RWPE1 (cell line): ENCODE data around the gene SPATS2.

Experiments
- CTCF ChIA-PET: fragments of 350-600 bp; sonication (Branson Sonifier 250); formaldehyde crosslinking; extraction: SDS; loops from one replicate; lab custom pipeline; 2021; lab: Yijun Ruan, JAX
- POLR2A ChIA-PET: fragments of 400-600 bp; formaldehyde crosslinking; extraction: SDS; loops from one replicate; lab custom pipeline; 2020; ENCODE audit warnings: antibody characterized with exemption; ENCODE audit not compliant: low non-redundant PET; lab: Yijun Ruan, JAX
- DNase-seq: peaks from one replicate; pipeline ENCODE4 v3.0.0; 2012; ENCODE audit warnings: low spot score
- H3K27ac ChIP-seq: fragments of 450-650 bp; 2 replicates; pipeline ENCODE4 v1.5.1; 2017
- TF ChIP-seq, protein P1 (sequence below): fragments of 450-650 bp; conservative IDR thresholded peaks from 2 replicates; pipeline ENCODE4 v1.5.1; 2017; ENCODE audit warnings: low read depth, mild to moderate bottlenecking

SPATS2 gene

DNA sequence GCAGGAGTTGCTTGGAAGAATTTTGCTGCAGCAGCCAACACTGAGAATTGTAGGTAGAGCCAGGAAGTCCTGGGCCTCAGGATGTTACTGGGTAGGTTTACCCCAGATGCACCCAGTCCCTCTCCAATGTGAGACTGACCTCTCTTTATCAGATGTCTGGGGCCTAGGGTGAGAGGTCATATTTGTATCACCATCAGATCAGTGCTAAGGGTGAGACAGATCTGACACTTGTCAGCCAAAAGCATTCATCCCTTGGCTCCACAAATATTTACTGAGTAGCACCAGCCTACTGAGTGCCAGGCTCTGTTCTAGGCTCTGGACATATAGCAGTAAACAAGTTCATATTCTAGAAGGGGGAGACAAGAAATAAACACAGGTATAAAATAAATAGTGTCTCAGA, 39.9 kb upstream of the SPATS2 start:
- CTCF ChIA-PET, result no interaction called here
- TF ChIP-seq, protein P1, sequence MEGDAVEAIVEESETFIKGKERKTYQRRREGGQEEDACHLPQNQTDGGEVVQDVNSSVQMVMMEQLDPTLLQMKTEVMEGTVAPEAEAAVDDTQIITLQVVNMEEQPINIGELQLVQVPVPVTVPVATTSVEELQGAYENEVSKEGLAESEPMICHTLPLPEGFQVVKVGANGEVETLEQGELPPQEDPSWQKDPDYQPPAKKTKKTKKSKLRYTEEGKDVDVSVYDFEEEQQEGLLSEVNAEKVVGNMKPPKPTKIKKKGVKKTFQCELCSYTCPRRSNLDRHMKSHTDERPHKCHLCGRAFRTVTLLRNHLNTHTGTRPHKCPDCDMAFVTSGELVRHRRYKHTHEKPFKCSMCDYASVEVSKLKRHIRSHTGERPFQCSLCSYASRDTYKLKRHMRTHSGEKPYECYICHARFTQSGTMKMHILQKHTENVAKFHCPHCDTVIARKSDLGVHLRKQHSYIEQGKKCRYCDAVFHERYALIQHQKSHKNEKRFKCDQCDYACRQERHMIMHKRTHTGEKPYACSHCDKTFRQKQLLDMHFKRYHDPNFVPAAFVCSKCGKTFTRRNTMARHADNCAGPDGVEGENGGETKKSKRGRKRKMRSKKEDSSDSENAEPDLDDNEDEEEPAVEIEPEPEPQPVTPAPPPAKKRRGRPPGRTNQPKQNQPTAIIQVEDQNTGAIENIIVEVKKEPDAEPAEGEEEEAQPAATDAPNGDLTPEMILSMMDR, result no peak
- H3K27ac ChIP-seq, result no peak overlapping the region
- no peak for DNase-seq
- POLR2A ChIA-PET, result no interaction called here

DNA sequence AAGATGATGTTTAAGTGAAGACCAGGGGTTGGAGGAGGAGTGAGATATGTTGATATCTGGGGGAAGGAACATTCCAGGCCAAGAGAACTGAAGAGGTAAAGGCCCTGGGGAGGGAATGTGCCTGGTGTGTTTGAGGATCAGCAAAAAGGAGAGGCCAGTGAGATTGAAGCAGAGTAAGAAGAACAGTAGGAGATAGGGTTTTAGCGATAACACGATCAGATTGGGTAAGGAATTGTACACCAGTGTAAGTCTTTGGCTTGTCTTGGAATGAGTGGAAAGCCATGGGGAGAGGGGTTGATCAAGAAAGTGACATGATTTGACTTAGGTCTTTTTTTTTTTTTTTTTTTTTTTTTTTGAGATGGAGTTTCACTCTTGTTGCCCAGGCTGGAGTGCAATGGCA, 39.4 kb upstream of the SPATS2 start:
- ChIA-PET POLR2A (no interaction called here), CTCF (no interaction called here)
- TF ChIP-seq, protein P1, result no peak
- DNase-seq, result no peak
- H3K27ac ChIP-seq, result no peak overlapping the region

DNA sequence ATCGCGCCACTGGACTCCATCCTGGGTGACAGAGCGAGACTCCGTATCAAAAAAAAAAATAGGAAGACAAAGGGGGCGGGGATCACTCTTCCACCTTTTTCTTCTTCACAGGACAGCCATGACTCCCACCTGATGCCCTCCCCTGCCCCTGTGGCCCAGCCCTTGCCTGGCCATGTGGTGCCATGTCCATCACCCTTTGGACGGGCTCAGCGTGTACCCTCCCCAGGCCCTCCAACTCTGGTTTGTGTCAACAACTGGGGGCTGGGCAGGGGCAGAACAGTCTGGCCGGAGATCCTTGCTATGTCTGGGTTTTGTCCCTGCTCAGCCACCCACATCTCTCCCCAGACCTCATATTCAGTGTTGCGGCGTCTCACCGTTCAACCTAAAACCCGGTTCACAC, 38.4 kb upstream of the SPATS2 start:
- no peak for DNase-seq
- POLR2A ChIA-PET, result no interaction called here
- TF ChIP-seq, protein P1, result no peak
- CTCF ChIA-PET, result interaction anchor here (0.6 to 1.3 kb wide), 2 partner anchors 32 to 155 kb away, joined by 3 read pairs; no protein-coding TSS in a partner anchor
- H3K27ac ChIP-seq, result no peak overlapping the region

DNA sequence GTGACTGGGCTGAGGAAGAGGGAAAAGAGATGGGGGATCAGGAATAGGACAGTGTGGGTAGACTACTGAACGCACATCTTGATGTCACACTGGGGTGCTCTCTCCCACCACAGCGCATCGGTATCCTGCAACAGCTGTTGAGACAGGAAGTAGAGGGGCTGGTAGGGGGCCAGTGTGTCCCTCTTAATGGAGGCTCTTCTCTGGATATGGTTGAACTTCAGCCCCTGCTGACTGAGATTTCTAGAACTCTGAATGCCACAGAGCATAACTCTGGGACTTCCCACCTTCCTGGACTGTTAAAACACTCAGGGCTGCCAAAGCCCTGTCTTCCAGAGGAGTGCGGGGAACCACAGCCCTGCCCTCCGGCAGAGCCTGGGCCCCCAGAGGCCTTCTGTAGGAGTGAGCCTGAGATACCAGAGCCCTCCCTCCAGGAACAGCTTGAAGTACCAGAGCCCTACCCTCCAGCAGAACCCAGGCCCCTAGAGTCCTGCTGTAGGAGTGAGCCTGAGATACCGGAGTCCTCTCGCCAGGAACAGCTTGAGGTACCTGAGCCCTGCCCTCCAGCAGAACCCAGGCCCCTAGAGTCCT, 37.1 kb upstream of the SPATS2 start:
- peak overlapping the region; percentile 54; the same call in 1 of the 2 replicates for H3K27ac ChIP-seq
- no peak for DNase-seq
- TF ChIP-seq, protein P1, result no peak
- POLR2A ChIA-PET, result no interaction called here
- CTCF ChIA-PET, result interaction anchor here (0.6 to 2.1 kb wide), 3 partner anchors 17 to 183 kb away, joined by 3 to 18 read pairs (median 3); partner anchors contain the start of gene DNAJC22

DNA sequence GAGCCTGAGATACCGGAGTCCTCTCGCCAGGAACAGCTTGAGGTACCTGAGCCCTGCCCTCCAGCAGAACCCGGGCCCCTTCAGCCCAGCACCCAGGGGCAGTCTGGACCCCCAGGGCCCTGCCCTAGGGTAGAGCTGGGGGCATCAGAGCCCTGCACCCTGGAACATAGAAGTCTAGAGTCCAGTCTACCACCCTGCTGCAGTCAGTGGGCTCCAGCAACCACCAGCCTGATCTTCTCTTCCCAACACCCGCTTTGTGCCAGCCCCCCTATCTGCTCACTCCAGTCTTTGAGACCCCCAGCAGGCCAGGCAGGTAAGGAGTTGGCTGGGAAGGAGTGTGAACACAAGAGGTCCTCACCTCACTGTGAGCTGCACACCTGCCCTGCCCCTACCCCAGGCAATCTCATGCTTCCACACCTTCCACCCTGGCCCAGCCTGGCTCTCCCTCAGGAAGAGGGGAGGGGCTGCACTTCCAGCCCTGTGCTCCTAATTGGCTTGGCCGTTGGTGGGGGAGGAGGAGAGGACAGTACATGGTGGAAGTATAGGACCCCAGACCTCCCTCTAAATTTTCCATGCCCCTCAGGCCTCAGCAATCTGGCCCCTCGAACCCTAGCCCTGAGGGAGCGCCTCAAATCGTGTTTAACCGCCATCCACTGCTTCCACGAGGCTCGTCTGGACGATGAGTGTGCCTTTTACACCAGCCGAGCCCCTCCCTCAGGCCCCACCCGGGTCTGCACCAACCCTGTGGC, 36.5 kb upstream of the SPATS2 start:
- CTCF ChIA-PET, result interaction anchor here (0.5 to 2.6 kb wide), 11 partner anchors 8 to 259 kb away, joined by 3 to 30 read pairs (median 7); partner anchors contain the start of genes DNAJC22, PRPH and TROAP
- POLR2A ChIA-PET, result no interaction called here
- DNase-seq, result no peak
- TF ChIP-seq, protein P1, result no peak
- H3K27ac ChIP-seq, result peak overlapping the region; percentile 54

DNA sequence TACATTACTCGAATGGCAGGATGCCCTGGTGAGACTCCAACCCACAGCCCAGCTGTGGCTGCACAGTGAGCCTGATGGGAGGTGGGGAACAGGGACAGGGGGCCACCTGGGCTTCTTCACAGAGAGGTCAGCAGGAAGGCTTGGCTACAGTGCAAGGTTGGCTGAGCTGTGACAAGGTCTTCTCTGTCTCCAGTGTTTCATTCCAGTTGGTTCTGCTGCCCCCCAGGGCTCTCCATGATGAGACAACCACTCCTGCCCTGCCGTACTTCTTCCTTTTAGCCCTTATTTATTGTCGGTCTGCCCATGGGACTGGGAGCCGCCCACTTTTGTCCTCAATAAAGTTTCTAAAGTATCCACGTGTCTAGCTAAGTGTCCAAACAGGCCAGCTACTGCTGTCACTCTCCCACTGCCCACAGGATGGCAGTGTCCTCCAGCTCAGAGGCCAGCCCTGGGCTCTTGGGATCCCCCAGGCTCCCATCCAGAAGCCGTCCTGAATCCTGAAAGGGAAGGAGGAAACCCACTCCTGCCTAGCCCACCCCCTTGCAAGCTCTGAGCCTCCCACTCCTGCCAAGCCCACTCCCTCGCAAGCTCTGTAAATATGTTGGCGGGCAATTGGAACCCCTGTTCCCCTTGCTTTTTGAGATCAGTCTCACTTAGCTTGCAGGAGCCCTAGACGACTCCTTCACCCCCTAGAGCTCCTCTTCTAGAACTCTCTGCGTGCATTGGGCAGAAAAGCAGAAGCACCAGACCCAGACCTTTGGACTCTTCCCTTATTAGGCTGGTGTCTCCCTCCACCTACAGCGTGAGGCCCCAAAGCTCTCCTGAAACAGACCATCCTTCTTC, 35.7 kb upstream of the SPATS2 start:
- H3K27ac ChIP-seq, result peak overlapping the region; percentile 54
- ChIA-PET CTCF (interaction anchor here (0.5 to 2.6 kb wide), 19 partner anchors 9 to 372 kb away, joined by 3 to 30 read pairs (median 4); partner anchors contain the start of genes DNAJC22, PRPH and TROAP), POLR2A (interaction anchor here (0.7 kb wide), 1 partner anchor 36 kb away, joined by 3 read pairs; the partner anchor contains the start of gene SPATS2)
- TF ChIP-seq, protein P1, result peak; percentile 85
- peak; percentile 72 for DNase-seq
